ENCODE results near the gene SIAH2. TPM values are rescaled to one million over a fixed set of nuclear protein-coding genes. Genes with fewer than 3 reads are reported as not detected.

SIAH2 gene
- total and polyA plus RNA-seq, 2 experiments from 2014 or later: 43.6 to 57.9 TPM

DNA sequence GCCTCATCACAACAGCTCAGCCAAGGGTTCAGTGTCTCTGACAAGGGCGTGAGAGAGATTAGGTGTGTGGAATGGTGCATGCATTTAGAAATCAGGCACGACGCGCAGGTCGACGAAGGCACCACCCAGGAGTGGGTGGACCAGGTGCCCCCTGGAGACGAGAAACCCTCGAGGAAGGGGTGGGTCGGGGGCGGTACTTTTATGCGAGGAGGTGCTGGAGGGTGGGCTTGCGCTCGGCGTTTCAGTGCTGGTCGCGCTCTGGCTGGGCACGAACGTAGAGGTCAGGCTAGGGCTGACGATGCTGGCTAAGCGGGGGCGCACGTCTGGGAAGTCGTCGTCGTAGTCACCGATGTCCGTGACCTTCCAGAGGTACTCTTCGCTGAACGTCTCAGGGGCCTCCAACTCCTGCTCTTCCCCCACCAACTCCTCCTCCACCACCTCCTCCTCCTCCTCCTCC, 59.6 kb downstream of the SIAH2 start:
- Histone ChIP-seq H3K4me2 (peak overlapping the region; percentile 80), H3K9me2 (replicated peaks; ENCODE audit: insufficient read depth) (no peaks in the 10 kb centered on the region), H3K36me3 (replicated peaks; ENCODE audit: insufficient read depth, low read depth) (no peaks in the 10 kb centered on the region), H3K27me3 (no peaks in the 10 kb centered on the region), H3K27ac (peak overlapping the region; percentile 16), H3K9me3 (ENCODE audit: low read depth) (no peaks in the 10 kb centered on the region), H3K4me3 (peak overlapping the region; percentile 3), H3K79me2 (peaks cover 4% of the 10 kb centered on the region), H4K20me1 (ENCODE audit: insufficient read depth, poor library complexity, severe bottlenecking) (no peaks in the 10 kb centered on the region), H3K4me1 (ENCODE audit: insufficient read depth) (peaks cover 4% of the 10 kb centered on the region), H2AFZ (peak overlapping the region; percentile 87)
- TF ChIP-seq EZH2phosphoT487 (IDR thresholded peaks at IDR 0.05; ENCODE audit: low read depth, severe bottlenecking, unreplicated experiment) (no peak), EZH2 (IDR thresholded peaks at IDR 0.05; ENCODE audit: borderline replicate concordance) (no peak)
- TF ChIP-seq, protein P1, sequence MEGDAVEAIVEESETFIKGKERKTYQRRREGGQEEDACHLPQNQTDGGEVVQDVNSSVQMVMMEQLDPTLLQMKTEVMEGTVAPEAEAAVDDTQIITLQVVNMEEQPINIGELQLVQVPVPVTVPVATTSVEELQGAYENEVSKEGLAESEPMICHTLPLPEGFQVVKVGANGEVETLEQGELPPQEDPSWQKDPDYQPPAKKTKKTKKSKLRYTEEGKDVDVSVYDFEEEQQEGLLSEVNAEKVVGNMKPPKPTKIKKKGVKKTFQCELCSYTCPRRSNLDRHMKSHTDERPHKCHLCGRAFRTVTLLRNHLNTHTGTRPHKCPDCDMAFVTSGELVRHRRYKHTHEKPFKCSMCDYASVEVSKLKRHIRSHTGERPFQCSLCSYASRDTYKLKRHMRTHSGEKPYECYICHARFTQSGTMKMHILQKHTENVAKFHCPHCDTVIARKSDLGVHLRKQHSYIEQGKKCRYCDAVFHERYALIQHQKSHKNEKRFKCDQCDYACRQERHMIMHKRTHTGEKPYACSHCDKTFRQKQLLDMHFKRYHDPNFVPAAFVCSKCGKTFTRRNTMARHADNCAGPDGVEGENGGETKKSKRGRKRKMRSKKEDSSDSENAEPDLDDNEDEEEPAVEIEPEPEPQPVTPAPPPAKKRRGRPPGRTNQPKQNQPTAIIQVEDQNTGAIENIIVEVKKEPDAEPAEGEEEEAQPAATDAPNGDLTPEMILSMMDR (IDR thresholded peaks at IDR 0.05; ENCODE audit: poor library complexity): no peak
- no peak for DNase-seq (ENCODE audit: low spot score)
- 28% methylated on average over 10 of the region's 29 CpGs for WGBS (ENCODE audit: low lambda C conversion rate, missing lambda C conversion rate)

DNA sequence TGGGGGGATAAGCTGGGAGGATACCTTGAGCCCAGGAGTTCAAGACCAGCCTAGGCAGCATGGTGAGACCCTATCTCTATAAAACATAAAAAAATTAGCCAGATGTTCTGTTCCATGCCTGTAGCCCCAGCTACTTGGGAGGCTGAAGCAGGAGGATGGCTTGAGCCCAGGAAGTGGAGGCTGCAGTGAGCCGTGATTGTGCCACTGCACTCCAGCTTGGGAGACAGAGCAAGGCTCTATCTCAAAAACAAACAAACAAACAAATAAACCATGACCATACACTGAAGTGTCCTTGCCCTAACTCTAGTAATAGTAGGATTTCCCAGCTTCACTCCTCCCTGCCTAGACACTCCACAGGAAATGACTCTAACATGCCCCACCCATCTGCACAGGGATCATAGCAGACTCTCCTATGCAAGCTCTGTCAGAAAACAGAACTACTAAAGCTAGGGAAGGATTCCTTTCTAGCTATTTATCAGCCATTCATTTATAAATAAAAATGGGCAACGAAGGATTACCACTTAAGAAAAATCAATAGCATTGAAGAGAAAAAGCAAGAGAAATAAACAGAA, 63.8 kb downstream of the SIAH2 start:
- no peaks in the 10 kb centered on the region for H3K4me1 ChIP-seq (ENCODE audit: insufficient read depth)
- no peaks in the 10 kb centered on the region for H3K9me2 ChIP-seq (replicated peaks; ENCODE audit: insufficient read depth)
- H3K9me3 ChIP-seq (ENCODE audit: low read depth): no peaks in the 10 kb centered on the region
- no peaks in the 10 kb centered on the region for H3K27me3 ChIP-seq
- no peak for TF ChIP-seq EZH2 (IDR thresholded peaks at IDR 0.05; ENCODE audit: borderline replicate concordance)
- TF ChIP-seq EZH2phosphoT487 (IDR thresholded peaks at IDR 0.05; ENCODE audit: low read depth, severe bottlenecking, unreplicated experiment): no peak
- TF ChIP-seq, protein P1 (IDR thresholded peaks at IDR 0.05; ENCODE audit: poor library complexity): no peak
- no peaks in the 10 kb centered on the region for H3K79me2 ChIP-seq
- H2AFZ ChIP-seq: no peak overlapping the region
- H3K36me3 ChIP-seq (replicated peaks; ENCODE audit: insufficient read depth, low read depth): no peaks in the 10 kb centered on the region
- 88% methylated on average over 2 of the region's 2 CpGs for WGBS (ENCODE audit: low lambda C conversion rate, missing lambda C conversion rate)
- no peak overlapping the region for H3K4me2 ChIP-seq
- H3K4me3 ChIP-seq: no peak overlapping the region
- no peak for DNase-seq (ENCODE audit: low spot score)
- no peak overlapping the region for H3K27ac ChIP-seq
- no peaks in the 10 kb centered on the region for H4K20me1 ChIP-seq (ENCODE audit: insufficient read depth, poor library complexity, severe bottlenecking)

DNA sequence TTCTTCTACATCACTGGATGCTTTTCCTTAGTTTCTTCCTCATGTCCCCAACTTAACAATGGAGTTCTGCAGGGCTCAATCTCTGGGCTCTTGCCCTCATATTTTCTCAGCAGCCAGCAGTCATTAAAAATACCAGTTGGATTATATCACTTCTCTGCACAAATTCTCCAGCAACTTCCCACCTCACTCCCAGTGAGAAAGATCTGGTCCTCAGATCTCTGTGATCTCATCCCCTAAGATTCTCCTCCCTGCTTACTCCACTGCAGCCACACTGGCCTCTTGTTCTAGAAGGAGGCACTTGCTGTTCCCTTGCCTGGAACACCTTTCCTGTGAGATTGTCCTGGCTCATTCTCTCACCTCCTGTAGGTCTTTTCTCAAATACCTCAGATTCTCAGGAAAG, 65.3 kb downstream of the SIAH2 start:
- no peaks in the 10 kb centered on the region for H3K27me3 ChIP-seq
- no peak overlapping the region for H2AFZ ChIP-seq
- no peaks in the 10 kb centered on the region for H3K79me2 ChIP-seq
- H4K20me1 ChIP-seq (ENCODE audit: insufficient read depth, poor library complexity, severe bottlenecking): no peaks in the 10 kb centered on the region
- TF ChIP-seq EZH2phosphoT487 (IDR thresholded peaks at IDR 0.05; ENCODE audit: low read depth, severe bottlenecking, unreplicated experiment): no peak
- TF ChIP-seq, protein P1 (IDR thresholded peaks at IDR 0.05; ENCODE audit: poor library complexity): no peak
- no peak for TF ChIP-seq EZH2 (IDR thresholded peaks at IDR 0.05; ENCODE audit: borderline replicate concordance)
- H3K4me2 ChIP-seq: no peak overlapping the region
- H3K4me1 ChIP-seq (ENCODE audit: insufficient read depth): no peaks in the 10 kb centered on the region
- DNase-seq (ENCODE audit: low spot score): no peak
- H3K9me2 ChIP-seq (replicated peaks; ENCODE audit: insufficient read depth): no peaks in the 10 kb centered on the region
- H3K27ac ChIP-seq: no peak overlapping the region
- H3K4me3 ChIP-seq: no peak overlapping the region
- H3K9me3 ChIP-seq (ENCODE audit: low read depth): no peaks in the 10 kb centered on the region
- H3K36me3 ChIP-seq (replicated peaks; ENCODE audit: insufficient read depth, low read depth): no peaks in the 10 kb centered on the region
